Sigmoid colon (tissue), 4 donors: ENCODE results near the gene MSL3.

Experiments used
- CTCF ChIP-seq, 4 experiments: fragments of 450-650 bp in 3 of 4; fragments of 200-600 bp in 1 of 4; IDR thresholded peaks; one replicate each; pipeline ENCODE4 v1.5.1; 2016 to 2019; ENCODE audit warnings: antibody characterized with exemption in 4 of 4, mild to moderate bottlenecking in 3 of 4, moderate library complexity in 2 of 4
- POLR2A ChIP-seq, 2 donors: fragments of 450-650 bp; IDR thresholded peaks; one replicate each; pipeline ENCODE4 v1.6.1; 2016; ENCODE audit warnings: antibody characterized with exemption in 2 of 2, mild to moderate bottlenecking in 2 of 2, moderate library complexity in 2 of 2
- POLR2AphosphoS5 ChIP-seq, 4 donors: sonication (generic); formaldehyde crosslinking; IDR thresholded peaks; one replicate each; pipeline ENCODE4 v1.6.1; 2017; ENCODE audit warnings: antibody characterized with exemption in 4 of 4

GRCh38 chrX:11753668-11754067 lies 4.4 kb upstream of the MSL3 start:
- TF ChIP-seq POLR2A (IDR thresholded peaks at IDR 0.05): no peak
- no peak for TF ChIP-seq CTCF (IDR thresholded peaks at IDR 0.05)
- TF ChIP-seq POLR2AphosphoS5 (IDR thresholded peaks at IDR 0.05): no peak
